ENCODE data around the gene DNAH8.

GRCh38 chr6:38985839-38986238, 270.7 kb downstream of the DNAH8 start:
- TF ChIP-seq CTCF (IDR thresholded peaks at IDR 0.05) = no peak
- TF ChIP-seq POLR2A (IDR thresholded peaks at IDR 0.05) = no peak

All from testis (tissue), 2 donors.